ENCODE results near the gene EGFLAM.

EGFLAM gene

GRCh38 chr5:38452201-38452600 is 193.8 kb downstream of the EGFLAM start:
- no peak for DNase-seq

- no peak for DNase-seq
Measured at GRCh38 chr5:38453506-38453905, 195.1 kb downstream of the EGFLAM start.

GRCh38 chr5:38453921-38454320 is 195.6 kb downstream of the EGFLAM start:
- DNase-seq, result no peak

DNA sequence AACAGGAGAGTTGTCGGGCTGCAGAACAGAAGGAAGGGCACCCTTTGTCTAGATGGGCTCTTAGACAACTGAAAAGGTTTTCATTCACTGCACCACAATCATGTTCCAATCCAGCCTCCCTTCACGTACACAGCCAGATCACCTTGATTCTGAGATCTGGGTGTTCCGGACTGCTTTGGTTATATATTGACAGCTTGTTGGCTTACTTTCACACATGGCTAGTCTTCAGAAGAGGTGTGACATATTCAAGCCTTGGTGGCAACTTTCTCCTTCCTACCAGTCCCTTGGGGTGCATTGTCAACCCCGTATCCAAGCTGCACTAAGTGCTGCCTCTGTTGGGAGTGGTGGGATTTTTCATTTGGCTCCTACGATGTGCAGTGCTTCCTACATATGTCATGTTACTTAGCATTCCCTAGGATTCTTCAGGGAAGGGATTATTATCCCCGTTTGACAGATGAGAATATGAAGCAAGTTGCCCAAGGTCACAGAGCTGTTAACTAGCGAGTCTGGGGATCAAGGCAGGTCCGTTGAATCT is 197.5 kb downstream of the EGFLAM start:
- no peak for DNase-seq

GRCh38 chr5:38456657-38457399 is 198.5 kb downstream of the EGFLAM start:
- no peak for DNase-seq

GRCh38 chr5:38458174-38458573 is 199.8 kb downstream of the EGFLAM start:
- no peak for DNase-seq

GRCh38 chr5:38462976-38463633 is 204.7 kb downstream of the EGFLAM start:
- DNase-seq, result no peak

- DNase-seq, result no peak
Measured at GRCh38 chr5:38463634-38464521, 205.5 kb downstream of the EGFLAM start.

GRCh38 chr5:38465061-38465460 is 206.7 kb downstream of the EGFLAM start:
- DNase-seq, result no peak

GRCh38 chr5:38465702-38466423 is 207.5 kb downstream of the EGFLAM start:
- no peak for DNase-seq

GRCh38 chr5:38466424-38467189 is 208.2 kb downstream of the EGFLAM start:
- no peak for DNase-seq

DNA sequence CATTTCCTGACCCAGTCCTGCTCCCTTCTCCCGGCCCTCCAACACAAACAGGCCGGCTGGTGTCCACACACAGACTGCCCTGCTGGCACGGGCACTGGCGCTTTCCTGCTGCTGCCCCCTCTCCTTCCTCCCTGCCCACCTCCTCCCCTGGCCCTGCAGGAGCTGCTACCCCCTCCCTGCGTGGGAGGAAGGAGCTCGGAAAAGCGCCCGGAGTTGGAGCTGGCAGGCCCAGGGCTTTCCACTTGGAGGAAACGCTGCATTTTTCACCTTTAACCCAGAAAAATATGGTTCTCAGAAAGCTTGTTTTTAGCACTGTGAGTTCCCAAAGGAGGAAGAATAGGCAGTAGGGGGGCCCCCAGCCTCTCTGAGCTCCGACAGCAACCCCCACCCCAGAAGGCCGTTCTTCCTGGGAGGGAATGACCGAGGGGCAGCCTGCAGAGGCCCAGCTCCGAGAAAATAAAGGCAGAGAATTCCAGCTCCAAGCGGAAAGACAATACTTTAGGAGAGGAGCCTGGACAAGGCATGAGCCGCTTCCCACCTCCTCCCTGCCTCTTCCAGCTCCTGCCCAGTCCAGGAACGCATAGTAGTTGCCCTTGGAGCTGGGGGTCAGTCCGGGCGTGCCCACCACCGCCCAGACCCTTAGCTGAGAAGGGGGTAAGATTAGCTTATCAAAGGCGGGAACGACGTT is 209.1 kb downstream of the EGFLAM start:
- no peak for DNase-seq

DNA sequence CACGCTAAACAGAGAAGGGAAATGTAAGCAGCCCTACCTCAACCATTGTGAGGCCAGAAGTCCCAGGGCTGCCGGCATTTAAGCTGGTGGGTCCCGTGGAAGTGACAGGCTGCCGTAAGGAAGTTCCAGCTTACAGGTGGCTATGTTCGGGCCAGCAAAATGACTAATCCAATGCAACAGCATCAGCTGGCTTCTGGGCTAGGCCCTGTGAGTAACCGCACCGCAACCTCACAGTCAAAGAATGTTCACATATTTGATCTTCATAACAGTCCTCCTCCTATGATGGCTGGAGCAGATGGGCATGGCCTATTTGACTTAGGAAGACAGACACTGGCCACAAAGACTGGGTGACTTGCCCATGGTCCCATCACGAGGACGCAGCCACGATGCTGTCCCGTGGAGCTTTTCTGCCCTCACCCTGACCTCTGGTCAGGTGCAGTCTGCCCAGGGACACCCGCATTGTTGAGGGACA is 209.9 kb downstream of the EGFLAM start:
- no peak for DNase-seq

DNA sequence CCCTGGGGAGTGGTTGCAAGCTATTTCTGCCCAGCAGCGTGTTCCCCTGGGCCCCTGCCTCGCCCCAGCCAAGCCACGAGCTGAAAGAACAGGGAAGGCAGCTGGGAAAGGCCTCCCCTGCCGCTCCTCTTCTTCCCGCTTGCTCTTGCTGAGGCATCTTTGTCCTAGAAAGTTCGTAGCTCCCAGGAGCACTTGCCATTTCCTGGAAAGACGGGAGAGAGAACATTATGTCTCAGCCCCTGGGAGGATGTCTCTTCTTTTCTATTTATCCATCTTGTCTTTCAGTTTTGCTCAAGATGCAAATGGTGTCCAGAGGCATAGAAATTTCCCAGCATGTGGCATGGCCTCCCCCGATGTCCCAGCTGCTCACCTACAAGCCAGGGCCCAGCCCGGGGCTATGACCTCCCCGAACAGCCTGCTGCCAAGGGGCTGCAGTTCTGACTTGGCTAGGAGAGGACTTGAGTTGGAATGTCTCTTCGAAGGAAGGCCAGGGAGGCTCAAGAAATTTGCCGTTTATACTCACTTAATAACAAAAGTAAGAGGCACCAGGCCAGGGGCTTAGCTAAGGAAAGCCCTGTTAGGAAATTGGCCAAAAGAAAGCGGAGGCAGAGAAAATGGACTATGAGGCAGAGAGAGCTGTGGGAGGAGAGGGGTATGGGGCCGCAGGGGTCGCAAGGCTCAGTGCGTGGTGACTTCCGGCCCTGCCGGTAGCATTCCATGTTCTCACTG is 210.8 kb downstream of the EGFLAM start:
- DNase-seq, result no peak

GRCh38 chr5:38469707-38470267 is 211.4 kb downstream of the EGFLAM start:
- no peak for DNase-seq

- no peak for DNase-seq
Measured at GRCh38 chr5:38471709-38472108, 213.3 kb downstream of the EGFLAM start.

- no peak for DNase-seq
Measured at GRCh38 chr5:38472541-38472940, 214.2 kb downstream of the EGFLAM start.

- no peak for DNase-seq
Measured at GRCh38 chr5:38473008-38473407, 214.6 kb downstream of the EGFLAM start.

GRCh38 chr5:38478166-38478565 is 219.8 kb downstream of the EGFLAM start:
- no peak for DNase-seq

DNA sequence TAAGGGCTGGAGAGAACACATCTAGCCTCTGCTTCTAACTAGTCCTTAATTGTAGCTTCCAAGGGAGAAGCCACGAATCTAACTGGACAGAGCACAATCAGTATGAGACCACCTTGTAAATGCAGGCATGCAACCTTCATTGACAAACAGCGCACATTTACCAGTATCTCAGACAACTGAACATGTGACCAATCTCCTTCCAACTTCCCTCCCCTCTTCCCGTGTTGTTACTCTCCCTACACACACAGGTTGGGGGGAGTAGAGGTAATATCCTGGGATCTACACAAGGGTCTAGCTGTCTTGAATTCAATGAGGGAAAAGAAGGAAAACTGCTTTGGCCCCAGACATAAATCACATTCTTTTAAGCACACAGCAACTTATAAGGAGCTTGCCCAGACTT is 220.5 kb downstream of the EGFLAM start:
- no peak for DNase-seq

All from activated naive CD4-positive, alpha-beta T cell treated with anti-CD3 and anti-CD28 coated beads, Interleukin-2, amount 50 U/mL, for 16 hours (primary cell).